ENCODE measurements around the gene LMF1. TPM values are rescaled to one million over a fixed set of nuclear protein-coding genes. Genes with fewer than 3 reads are reported as not detected.
"Not testable (repeated sequence)": the region's sequence is repeated elsewhere in the genome, so short reads cannot be mapped to it uniquely, and the experiment has no call there.

The LMF1 gene
- total RNA-seq, 1 donor from 2014 or later, result 26.0 TPM

DNA sequence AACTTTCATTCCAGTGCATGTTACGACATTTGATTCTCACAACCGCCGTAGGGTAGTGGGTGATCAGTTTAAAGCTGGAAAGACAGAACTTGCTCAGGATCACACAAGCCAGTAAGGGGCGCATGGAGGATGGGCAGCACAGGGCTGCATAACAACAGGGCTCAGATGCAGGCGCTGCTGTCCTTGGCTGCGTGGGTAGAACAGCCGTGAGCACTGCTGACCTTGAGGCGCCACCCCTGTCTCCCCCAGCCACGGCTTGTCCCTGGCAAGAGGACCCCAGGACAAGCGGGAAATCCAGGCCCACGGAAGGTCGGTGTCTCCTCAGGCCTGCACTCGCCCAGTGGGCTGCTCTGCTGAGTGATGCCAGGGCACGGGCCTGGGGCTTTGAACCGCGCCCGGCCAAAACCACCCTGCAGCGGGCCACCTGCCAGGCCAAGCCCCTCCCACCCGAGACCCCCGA lies 84.7 kb downstream of the LMF1 start:
- Histone ChIP-seq H3K9me3 (peaks cover 4% of the 10 kb centered on the region), H3K4me3 (no peak overlapping the region), H3K36me3 (peaks cover 0 to 5% of the 10 kb centered on the region in 2 donors), H3K27me3 (no peaks in the 10 kb centered on the region), H3K4me1 (peaks cover 11% of the 10 kb centered on the region), H3K27ac (no peak overlapping the region)
- TF ChIP-seq POLR2A (IDR thresholded peaks at IDR 0.05) (no peak), POLR2AphosphoS5 (IDR thresholded peaks at IDR 0.05; ENCODE audit: insufficient read depth in 1 of 2, low read depth in 1 of 2) (no peak)
- TF ChIP-seq, protein P1, sequence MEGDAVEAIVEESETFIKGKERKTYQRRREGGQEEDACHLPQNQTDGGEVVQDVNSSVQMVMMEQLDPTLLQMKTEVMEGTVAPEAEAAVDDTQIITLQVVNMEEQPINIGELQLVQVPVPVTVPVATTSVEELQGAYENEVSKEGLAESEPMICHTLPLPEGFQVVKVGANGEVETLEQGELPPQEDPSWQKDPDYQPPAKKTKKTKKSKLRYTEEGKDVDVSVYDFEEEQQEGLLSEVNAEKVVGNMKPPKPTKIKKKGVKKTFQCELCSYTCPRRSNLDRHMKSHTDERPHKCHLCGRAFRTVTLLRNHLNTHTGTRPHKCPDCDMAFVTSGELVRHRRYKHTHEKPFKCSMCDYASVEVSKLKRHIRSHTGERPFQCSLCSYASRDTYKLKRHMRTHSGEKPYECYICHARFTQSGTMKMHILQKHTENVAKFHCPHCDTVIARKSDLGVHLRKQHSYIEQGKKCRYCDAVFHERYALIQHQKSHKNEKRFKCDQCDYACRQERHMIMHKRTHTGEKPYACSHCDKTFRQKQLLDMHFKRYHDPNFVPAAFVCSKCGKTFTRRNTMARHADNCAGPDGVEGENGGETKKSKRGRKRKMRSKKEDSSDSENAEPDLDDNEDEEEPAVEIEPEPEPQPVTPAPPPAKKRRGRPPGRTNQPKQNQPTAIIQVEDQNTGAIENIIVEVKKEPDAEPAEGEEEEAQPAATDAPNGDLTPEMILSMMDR (IDR thresholded peaks at IDR 0.05), result no peak
- no peak for DNase-seq (ENCODE audit: extremely low spot score in 2 of 2)
- intact Hi-C loops (cut with DNase I), result no loop called here

DNA sequence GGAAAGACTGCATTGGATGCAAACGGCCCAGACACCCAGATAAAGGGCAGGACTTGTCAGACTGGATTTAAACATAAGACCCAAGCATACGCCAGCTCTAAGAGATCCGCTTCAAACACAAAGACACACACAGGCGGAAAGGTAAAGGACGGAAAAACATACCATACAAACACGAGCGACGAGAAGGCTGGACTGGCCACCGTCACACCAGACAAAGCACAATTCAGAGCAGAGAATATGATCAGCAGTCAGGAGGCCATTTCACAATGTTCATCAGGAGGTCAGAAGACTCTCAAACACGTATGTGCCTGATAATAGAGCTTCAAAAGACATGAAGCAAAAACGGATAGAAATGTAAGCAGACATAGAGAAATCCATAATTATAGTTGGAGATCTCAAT lies 85.4 kb downstream of the LMF1 start:
- H3K4me1 ChIP-seq, result peaks cover 11% of the 10 kb centered on the region
- DNase-seq (ENCODE audit: extremely low spot score in 2 of 2), result no peak
- peaks cover 4% of the 10 kb centered on the region for H3K9me3 ChIP-seq
- no peak overlapping the region for H3K4me3 ChIP-seq
- H3K27me3 ChIP-seq, result no peaks in the 10 kb centered on the region
- intact Hi-C loops (cut with DNase I), result no loop called here
- TF ChIP-seq, protein P1 (IDR thresholded peaks at IDR 0.05), result no peak
- TF ChIP-seq POLR2A (IDR thresholded peaks at IDR 0.05) (no peak), POLR2AphosphoS5 (IDR thresholded peaks at IDR 0.05; ENCODE audit: insufficient read depth in 1 of 2, low read depth in 1 of 2) (no peak)
- no peak overlapping the region for H3K27ac ChIP-seq
- H3K36me3 ChIP-seq, result peaks cover 0 to 5% of the 10 kb centered on the region in 2 donors

DNA sequence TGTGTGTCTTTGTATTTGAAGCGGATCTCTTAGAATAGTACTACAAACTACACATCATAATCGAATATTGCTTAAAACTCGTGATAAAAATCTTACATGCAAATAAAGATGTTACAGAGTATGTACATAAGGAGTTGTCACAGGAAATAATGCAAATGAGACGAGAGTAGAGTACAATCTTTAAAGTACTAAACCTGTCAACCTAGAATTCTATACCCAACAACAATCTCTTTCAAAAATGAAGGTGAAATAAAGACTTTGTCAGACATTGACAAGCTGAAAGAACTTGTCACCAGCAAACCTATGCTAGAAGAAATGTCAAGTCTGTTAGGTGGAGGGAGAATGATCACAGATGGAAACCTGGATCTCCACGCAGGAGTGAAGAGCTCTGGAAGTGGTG lies 86.6 kb downstream of the LMF1 start:
- H3K36me3 ChIP-seq, result peaks cover 0 to 5% of the 10 kb centered on the region in 2 donors
- no peak for DNase-seq (ENCODE audit: extremely low spot score in 2 of 2)
- H3K27ac ChIP-seq, result no peak overlapping the region
- H3K4me1 ChIP-seq, result peaks cover 11% of the 10 kb centered on the region
- no peaks in the 10 kb centered on the region for H3K27me3 ChIP-seq
- intact Hi-C loops (cut with DNase I), result no loop called here
- TF ChIP-seq POLR2AphosphoS5 (IDR thresholded peaks at IDR 0.05; ENCODE audit: insufficient read depth in 1 of 2, low read depth in 1 of 2) (no peak), POLR2A (IDR thresholded peaks at IDR 0.05) (no peak)
- TF ChIP-seq, protein P1 (IDR thresholded peaks at IDR 0.05), result no peak
- H3K9me3 ChIP-seq, result peaks cover 4% of the 10 kb centered on the region
- no peak overlapping the region for H3K4me3 ChIP-seq

DNA sequence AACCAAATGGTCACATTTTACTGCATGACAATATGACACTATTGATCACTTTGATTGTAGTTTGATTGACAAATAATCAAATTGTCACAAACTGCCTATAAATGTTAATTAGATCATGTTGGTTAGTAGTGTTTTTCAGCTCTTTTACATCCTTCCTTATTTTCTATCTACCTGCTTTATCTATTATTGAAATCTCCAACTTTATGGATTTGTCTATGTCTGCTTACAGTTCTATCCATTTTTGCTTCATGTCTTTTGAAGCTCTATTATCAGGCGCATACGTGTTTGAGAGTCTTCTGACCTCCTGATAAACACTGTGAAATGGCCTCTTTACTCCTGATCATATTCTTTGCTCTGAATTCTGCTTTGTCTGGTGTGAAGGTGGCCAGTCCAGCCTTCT lies 87.0 kb downstream of the LMF1 start:
- Histone ChIP-seq H3K36me3 (peaks cover 0 to 5% of the 10 kb centered on the region in 2 donors), H3K27ac (no peak overlapping the region), H3K9me3 (peaks cover 4% of the 10 kb centered on the region), H3K4me1 (peaks cover 11% of the 10 kb centered on the region), H3K27me3 (no peaks in the 10 kb centered on the region), H3K4me3 (no peak overlapping the region)
- TF ChIP-seq, protein P1 (IDR thresholded peaks at IDR 0.05), result no peak
- TF ChIP-seq POLR2A (IDR thresholded peaks at IDR 0.05) (no peak), POLR2AphosphoS5 (IDR thresholded peaks at IDR 0.05; ENCODE audit: insufficient read depth in 1 of 2, low read depth in 1 of 2) (no peak)
- no peak for DNase-seq (ENCODE audit: extremely low spot score in 2 of 2)
- intact Hi-C loops (cut with DNase I), result no loop called here

DNA sequence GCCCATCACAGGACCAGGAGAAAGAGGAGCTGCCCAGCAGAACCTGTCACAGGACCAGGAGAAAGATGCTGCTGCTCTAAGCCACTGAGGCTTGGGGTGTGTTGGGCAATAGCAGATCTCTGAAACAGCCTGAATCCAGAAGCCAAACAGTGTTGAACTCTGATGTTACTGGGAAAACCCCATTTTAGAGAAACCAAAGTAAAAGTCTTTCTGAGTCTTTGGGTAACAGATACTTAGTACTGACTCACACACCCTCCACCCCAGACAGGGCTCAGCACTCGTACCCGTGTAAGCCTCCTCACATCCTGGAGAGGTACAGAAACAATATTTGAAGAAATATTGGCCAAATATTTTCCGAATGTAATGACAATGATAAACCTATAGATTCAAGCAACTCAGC lies 87.4 kb downstream of the LMF1 start:
- H3K4me1 ChIP-seq, result peaks cover 11% of the 10 kb centered on the region
- intact Hi-C loops (cut with DNase I), result no loop called here
- H3K27me3 ChIP-seq, result no peaks in the 10 kb centered on the region
- H3K36me3 ChIP-seq, result peaks cover 0 to 5% of the 10 kb centered on the region in 2 donors
- DNase-seq (ENCODE audit: extremely low spot score in 2 of 2), result no peak
- no peak overlapping the region for H3K27ac ChIP-seq
- TF ChIP-seq POLR2AphosphoS5 (IDR thresholded peaks at IDR 0.05; ENCODE audit: insufficient read depth in 1 of 2, low read depth in 1 of 2) (no peak), POLR2A (IDR thresholded peaks at IDR 0.05) (no peak)
- TF ChIP-seq, protein P1 (IDR thresholded peaks at IDR 0.05), result no peak
- peaks cover 4% of the 10 kb centered on the region for H3K9me3 ChIP-seq
- H3K4me3 ChIP-seq, result no peak overlapping the region

DNA sequence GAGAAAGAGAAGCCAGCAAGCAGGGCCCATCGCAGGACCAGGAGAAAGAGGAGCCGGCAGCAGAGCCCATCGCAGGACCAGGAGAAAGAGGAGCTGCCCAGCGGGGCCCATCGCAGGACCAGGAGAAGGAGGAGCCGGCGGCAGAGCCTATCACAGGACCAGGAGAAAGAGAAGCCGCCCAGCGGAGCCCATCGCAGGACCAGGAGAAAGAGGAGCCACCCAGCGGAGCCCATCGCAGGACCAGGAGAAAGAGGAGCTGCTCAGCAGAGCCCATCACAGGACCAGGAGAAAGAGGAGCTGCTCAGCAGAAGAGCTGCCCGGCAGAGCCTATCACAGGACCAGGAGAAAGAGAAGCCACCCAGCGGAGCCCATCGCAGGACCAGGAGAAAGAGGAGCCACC lies 88.1 kb downstream of the LMF1 start:
- H3K9me3 ChIP-seq; H3K36me3 ChIP-seq; H3K4me3 ChIP-seq; intact Hi-C loops (cut with DNase I); H3K4me1 ChIP-seq; H3K27ac ChIP-seq; DNase-seq (ENCODE audit: extremely low spot score in 2 of 2); H3K27me3 ChIP-seq: not testable (repeated sequence)

Data from vagina (tissue), 2 donors.